Left ventricle myocardium inferior (tissue), 1 donor: ENCODE measurements around the gene LDLRAD4. TPM values are rescaled to one million over a fixed set of nuclear protein-coding genes. Genes with fewer than 3 reads are reported as not detected.

Experiments
- DNase-seq: peaks from one replicate; pipeline ENCODE4 v3.0.0-alpha.2; 2020
- H3K27ac ChIP-seq: fragments of 200-600 bp; replicated peaks from 2 replicates; pipeline ENCODE4 v1.8.0; 2021
- H3K27me3 ChIP-seq: fragments of 200-600 bp; 2 replicates; pipeline ENCODE4 v1.8.0; 2021; ENCODE audit warnings: low read depth
- H3K36me3 ChIP-seq: fragments of 200-600 bp; 2 replicates; pipeline ENCODE4 v1.8.0; 2021
- H3K4me1 ChIP-seq: fragments of 200-600 bp; 2 replicates; pipeline ENCODE4 v1.8.0; 2021
- H3K4me3 ChIP-seq: fragments of 200-600 bp; 2 replicates; pipeline ENCODE4 v1.8.0; 2021; ENCODE audit warnings: mild to moderate bottlenecking, moderate library complexity
- H3K9me3 ChIP-seq: fragments of 200-600 bp; replicated peaks from 2 replicates; pipeline ENCODE4 v1.8.0; 2021
- intact Hi-C: fragments of 100-400 bp; cut with micrococcal nuclease; formaldehyde crosslinking; loops from one replicate; pipeline ENCODE4 v1.11.0; 2022
- total RNA-seq: library from RNA; stranded (reverse); fragmentation: NEBNext Ultra II Directional; extraction: Animal tissue kit (Norgen Biotek cat#: 25700); gene quantifications from one replicate; pipeline ENCODE4 v1.2.1, GENCODE V29; 2021
- TF ChIP-seq, protein P1 (sequence below): fragments of 200-600 bp; IDR thresholded peaks from 2 replicates; pipeline ENCODE4 v1.8.0; 2021; ENCODE audit warnings: antibody characterized with exemption, mild to moderate bottlenecking, borderline replicate concordance
- donor health status: DM: no; HTN: yes; CAD: no; lungs with severe emphysema.

The LDLRAD4 gene
- total RNA-seq, 1 donor from 2014 or later, result 43.3 TPM

DNA sequence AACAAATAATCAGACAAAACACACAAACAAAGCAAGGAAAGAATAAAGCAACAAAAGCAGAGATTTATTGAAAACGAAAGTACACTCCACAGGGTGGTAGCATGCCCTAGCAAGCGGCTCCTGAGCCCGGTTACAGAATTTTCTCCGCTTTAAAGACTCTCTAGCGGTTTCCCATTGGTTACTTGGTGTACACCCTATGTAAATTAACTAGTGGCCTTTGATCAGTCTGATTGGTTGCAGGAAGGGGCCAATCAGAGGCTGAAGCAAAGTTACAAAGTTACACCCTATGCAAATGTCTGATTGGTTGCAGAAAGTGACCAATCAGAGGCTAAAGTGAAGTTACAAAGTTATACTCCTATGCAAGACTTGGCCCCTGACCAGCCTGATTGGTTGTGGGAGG lies 242.9 kb downstream of the LDLRAD4 start:
- peaks cover 7% of the 10 kb centered on the region for H3K9me3 ChIP-seq
- TF ChIP-seq, protein P1, sequence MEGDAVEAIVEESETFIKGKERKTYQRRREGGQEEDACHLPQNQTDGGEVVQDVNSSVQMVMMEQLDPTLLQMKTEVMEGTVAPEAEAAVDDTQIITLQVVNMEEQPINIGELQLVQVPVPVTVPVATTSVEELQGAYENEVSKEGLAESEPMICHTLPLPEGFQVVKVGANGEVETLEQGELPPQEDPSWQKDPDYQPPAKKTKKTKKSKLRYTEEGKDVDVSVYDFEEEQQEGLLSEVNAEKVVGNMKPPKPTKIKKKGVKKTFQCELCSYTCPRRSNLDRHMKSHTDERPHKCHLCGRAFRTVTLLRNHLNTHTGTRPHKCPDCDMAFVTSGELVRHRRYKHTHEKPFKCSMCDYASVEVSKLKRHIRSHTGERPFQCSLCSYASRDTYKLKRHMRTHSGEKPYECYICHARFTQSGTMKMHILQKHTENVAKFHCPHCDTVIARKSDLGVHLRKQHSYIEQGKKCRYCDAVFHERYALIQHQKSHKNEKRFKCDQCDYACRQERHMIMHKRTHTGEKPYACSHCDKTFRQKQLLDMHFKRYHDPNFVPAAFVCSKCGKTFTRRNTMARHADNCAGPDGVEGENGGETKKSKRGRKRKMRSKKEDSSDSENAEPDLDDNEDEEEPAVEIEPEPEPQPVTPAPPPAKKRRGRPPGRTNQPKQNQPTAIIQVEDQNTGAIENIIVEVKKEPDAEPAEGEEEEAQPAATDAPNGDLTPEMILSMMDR, result no peak
- no peaks in the 10 kb centered on the region for H3K27me3 ChIP-seq
- peaks cover 32% of the 10 kb centered on the region for H3K4me1 ChIP-seq
- DNase-seq, result no peak
- no peak overlapping the region for H3K27ac ChIP-seq
- intact Hi-C loops, result no loop called here
- H3K36me3 ChIP-seq, result no peaks in the 10 kb centered on the region
- H3K4me3 ChIP-seq, result no peak overlapping the region

DNA sequence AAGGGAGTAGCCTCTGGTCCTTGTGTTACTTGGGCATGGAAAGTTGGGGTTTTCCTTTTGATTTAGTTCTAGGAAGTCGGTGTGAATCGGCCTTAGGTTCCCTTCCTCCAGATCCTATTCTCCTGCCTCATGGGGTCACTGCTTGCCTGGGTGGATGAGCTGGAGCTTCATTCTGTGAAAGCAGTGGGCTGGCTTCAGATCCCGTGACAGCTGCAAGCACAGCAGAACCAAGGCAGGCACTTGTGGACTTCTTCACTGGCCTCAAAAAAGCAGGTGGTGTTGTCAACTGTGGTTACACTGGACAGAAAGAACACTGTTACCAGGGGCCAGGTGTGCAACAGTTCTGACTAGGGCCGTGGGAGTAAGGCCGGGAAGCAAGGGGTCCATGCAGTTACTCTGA lies 243.4 kb downstream of the LDLRAD4 start:
- no peak overlapping the region for H3K27ac ChIP-seq
- no peaks in the 10 kb centered on the region for H3K27me3 ChIP-seq
- DNase-seq, result no peak
- H3K9me3 ChIP-seq, result peaks cover 11% of the 10 kb centered on the region
- no peak overlapping the region for H3K4me3 ChIP-seq
- TF ChIP-seq, protein P1, result no peak
- no peaks in the 10 kb centered on the region for H3K36me3 ChIP-seq
- intact Hi-C loops, result no loop called here
- peaks cover 32% of the 10 kb centered on the region for H3K4me1 ChIP-seq

DNA sequence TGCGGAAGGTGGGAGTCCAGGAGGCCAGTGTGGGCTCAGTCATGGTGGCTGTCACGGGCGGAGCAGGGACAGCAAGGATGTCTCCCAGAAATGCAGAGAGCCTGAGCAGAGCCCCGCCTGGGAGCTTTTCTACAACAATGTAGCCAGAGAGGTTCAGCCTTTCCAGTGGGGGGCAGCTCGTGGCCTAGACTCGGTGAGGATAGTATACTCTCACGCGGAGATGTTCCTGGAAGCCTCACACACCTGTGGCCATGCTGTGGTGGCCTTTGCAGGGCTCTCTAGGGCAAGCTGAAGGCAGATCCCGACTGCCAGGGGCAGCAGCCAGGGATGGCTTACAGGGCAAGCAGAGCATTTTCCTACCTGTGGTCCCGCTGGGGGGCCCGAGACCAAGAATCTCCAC lies 244.1 kb downstream of the LDLRAD4 start:
- Histone ChIP-seq H3K36me3 (no peaks in the 10 kb centered on the region), H3K27me3 (no peaks in the 10 kb centered on the region), H3K9me3 (peaks cover 13% of the 10 kb centered on the region), H3K27ac (no peak overlapping the region), H3K4me3 (no peak overlapping the region), H3K4me1 (peaks cover 32% of the 10 kb centered on the region)
- TF ChIP-seq, protein P1, result no peak
- DNase-seq, result no peak
- intact Hi-C loops, result no loop called here

GRCh38 chr18:13463526-13464210 lies 245.1 kb downstream of the LDLRAD4 start:
- Histone ChIP-seq H3K27ac (peak overlapping the region; percentile 80), H3K4me3 (no peak overlapping the region), H3K9me3 (peaks cover 8% of the 10 kb centered on the region), H3K27me3 (no peaks in the 10 kb centered on the region), H3K4me1 (peaks cover 32% of the 10 kb centered on the region), H3K36me3 (no peaks in the 10 kb centered on the region)
- TF ChIP-seq, protein P1, result no peak
- intact Hi-C loops, result no loop called here
- DNase-seq, result no peak

DNA sequence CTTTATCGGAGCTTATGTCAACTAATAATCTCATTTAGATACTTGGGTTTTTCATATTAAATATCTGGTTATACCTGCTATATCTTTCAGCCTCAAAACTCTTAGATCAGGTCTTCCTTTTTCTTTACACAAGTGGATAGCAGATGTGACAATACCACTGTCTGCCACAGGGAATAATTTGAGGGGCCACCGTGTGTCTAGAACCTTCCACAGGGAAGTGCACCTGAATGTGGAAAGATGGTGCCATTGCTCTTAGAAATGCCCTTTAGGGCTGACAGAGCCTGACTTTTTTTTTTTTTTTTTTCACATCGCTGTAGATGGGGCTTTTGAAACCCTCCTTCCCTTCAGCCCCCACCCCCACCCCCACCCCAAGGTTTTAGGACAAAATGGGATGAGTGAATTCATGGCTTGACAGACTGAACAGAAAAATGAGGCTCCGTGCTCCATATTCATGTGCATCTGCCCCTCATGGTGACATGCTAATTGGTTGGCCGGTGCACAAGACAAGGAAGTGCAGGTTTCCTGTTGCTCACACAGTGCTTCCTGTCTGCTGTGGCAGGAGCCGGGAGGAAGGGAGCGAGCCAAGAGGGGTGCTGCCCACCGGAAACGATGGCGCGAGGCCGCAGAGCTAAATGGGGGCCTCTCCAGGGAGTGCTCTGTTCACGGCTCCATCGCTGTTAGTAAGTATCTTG lies 246.0 kb downstream of the LDLRAD4 start:
- peak overlapping the region; percentile 35 for H3K4me3 ChIP-seq
- no peaks in the 10 kb centered on the region for H3K27me3 ChIP-seq
- peaks cover 32% of the 10 kb centered on the region for H3K4me1 ChIP-seq
- peaks cover 6% of the 10 kb centered on the region for H3K9me3 ChIP-seq
- peak; percentile 48 for DNase-seq
- intact Hi-C loops, result no loop called here
- H3K27ac ChIP-seq, result peak overlapping the region; percentile 80
- TF ChIP-seq, protein P1, result no peak
- no peaks in the 10 kb centered on the region for H3K36me3 ChIP-seq
